Fibroblast of villous mesenchyme (primary cell): Measurements from ENCODE around the gene CES3. TPM values are rescaled to one million over a fixed set of nuclear protein-coding genes. Genes with fewer than 3 reads are reported as not detected.

Experiments used
- DNase-seq: peaks from one replicate; pipeline ENCODE4 v3.0.0-alpha.2; 2010; ENCODE audit warnings: low read depth
- H3K4me3 ChIP-seq: 2 replicates; pipeline ENCODE4 v1.5.1; 2011; ENCODE audit warnings: low read depth, mild to moderate bottlenecking, low read length
- total RNA-seq: library from RNA; depleted of rRNA; stranded (reverse); fragments of >200 nt; gene quantifications from 2 replicates; pipeline ENCODE4 v1.2.3, GENCODE V29; 2012
- TF ChIP-seq, protein P1 (sequence below): IDR thresholded peaks from 2 replicates; pipeline ENCODE4 v1.5.1; 2012; ENCODE audit warnings: low read depth, mild to moderate bottlenecking, low read length; ENCODE audit not compliant: insufficient read depth

The CES3 gene, protein sequence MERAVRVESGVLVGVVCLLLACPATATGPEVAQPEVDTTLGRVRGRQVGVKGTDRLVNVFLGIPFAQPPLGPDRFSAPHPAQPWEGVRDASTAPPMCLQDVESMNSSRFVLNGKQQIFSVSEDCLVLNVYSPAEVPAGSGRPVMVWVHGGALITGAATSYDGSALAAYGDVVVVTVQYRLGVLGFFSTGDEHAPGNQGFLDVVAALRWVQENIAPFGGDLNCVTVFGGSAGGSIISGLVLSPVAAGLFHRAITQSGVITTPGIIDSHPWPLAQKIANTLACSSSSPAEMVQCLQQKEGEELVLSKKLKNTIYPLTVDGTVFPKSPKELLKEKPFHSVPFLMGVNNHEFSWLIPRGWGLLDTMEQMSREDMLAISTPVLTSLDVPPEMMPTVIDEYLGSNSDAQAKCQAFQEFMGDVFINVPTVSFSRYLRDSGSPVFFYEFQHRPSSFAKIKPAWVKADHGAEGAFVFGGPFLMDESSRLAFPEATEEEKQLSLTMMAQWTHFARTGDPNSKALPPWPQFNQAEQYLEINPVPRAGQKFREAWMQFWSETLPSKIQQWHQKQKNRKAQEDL
- total RNA-seq: 0.32 TPM in 1 of 2 replicates, not detected in the other

DNA sequence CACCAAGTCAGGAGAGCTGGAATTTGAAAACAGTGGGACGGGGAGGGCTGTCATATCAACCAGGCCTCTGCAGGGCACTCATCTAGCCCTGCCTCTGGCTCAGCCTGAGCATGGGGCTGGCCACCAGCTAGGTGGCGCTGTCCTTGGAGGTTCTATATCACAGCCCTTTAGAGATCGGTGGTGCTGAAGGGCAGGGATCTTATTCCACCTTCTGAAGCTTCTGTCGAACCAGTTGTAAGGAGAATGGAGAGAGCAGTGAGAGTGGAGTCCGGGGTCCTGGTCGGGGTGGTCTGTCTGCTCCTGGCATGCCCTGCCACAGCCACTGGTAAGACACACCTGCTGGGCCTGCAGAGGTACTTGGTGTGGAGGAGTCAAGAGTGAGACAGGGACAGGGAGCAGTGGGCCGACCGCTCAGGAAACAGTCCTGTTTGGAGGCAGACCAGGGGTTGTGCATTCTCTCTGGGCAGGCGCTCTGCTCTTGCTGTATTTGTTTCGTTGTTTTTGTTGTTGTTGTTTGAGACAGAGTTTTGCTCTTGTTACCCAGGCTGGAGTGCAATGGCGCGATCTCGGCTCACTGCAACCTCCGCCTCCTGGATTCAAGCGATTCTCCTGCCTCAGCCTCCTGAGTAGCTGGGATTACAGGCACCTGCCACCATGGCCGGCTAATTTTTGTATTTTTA lies at the start of gene CES3:
CES3 (plus strand) TSS at position 202 of the 680 bp plus-strand sequence; CDS start at position 244, 42 bp downstream.
- TF ChIP-seq, protein P1, sequence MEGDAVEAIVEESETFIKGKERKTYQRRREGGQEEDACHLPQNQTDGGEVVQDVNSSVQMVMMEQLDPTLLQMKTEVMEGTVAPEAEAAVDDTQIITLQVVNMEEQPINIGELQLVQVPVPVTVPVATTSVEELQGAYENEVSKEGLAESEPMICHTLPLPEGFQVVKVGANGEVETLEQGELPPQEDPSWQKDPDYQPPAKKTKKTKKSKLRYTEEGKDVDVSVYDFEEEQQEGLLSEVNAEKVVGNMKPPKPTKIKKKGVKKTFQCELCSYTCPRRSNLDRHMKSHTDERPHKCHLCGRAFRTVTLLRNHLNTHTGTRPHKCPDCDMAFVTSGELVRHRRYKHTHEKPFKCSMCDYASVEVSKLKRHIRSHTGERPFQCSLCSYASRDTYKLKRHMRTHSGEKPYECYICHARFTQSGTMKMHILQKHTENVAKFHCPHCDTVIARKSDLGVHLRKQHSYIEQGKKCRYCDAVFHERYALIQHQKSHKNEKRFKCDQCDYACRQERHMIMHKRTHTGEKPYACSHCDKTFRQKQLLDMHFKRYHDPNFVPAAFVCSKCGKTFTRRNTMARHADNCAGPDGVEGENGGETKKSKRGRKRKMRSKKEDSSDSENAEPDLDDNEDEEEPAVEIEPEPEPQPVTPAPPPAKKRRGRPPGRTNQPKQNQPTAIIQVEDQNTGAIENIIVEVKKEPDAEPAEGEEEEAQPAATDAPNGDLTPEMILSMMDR: peak; percentile 83
- no peak within 1 kb of the TSS for H3K4me3 ChIP-seq
- peak; percentile 55 for DNase-seq

DNA sequence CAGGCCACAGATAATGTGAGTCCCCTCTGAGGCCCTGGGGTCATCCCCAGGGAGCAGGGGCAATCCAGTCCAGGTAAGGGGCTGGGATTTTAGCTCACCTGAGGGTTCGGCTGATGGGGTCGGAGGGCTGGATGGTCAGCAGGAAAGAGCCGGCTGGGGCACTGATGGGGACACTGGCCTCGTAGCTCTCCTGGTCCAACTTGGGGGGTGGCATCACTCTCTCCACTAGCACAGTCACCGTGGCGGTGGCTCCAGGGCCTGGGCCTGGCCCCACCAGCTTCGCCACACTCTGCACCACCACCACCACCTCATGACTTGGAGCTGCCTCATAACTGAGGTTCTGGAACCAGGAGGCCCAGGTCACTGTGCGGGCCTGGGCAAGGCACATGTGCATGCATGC lies 49.3 kb upstream of the CES3 start:
- no peak for DNase-seq
- TF ChIP-seq, protein P1: no peak

DNA sequence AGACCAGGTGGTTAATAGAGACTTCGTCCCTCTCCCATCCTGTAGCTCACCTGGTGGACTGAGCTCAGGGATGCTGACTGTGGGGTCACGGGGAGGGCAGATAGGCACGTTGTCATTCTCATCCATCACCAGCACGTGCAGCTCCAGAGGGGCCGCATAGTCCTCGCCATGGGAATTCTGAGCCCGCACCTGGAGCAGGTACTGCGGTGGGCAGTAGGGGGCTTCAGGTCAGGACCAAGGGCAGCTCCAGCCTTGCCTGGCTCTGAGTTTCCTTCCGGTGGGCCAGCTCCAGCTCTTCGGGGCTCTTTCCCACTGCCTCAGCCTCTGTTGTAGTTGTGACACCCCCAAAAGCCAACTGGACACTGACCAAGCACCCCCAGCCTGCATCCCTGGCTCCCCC lies 48.0 kb upstream of the CES3 start:
- DNase-seq: no peak
- no peak overlapping the region for H3K4me3 ChIP-seq
- TF ChIP-seq, protein P1: no peak

More for the DNA sequence above, 49.3 kb upstream of the CES3 start:
- H3K4me3 ChIP-seq: no peak overlapping the region

DNA sequence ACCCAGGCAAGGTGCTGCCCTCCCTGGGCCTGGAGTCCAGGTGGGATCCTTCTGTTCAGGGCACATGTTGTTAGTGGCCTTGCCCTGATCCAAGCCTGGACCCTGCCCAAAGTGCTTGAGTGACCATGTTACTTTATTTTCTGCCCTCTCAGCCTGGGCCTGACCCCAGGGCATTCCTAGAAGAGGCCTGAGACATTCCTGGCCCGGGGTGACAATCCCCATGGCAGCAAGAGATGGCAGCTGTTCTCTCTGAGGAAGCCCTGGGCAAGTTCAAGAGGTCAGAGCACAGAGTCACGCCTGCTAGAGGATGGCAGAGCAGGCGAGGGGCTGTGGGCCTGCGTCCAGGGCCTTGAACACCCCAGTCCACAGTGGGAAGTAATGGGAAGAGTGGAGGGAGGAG lies 47.4 kb upstream of the CES3 start:
- DNase-seq: no peak
- TF ChIP-seq, protein P1: no peak
- H3K4me3 ChIP-seq: no peak overlapping the region

DNA sequence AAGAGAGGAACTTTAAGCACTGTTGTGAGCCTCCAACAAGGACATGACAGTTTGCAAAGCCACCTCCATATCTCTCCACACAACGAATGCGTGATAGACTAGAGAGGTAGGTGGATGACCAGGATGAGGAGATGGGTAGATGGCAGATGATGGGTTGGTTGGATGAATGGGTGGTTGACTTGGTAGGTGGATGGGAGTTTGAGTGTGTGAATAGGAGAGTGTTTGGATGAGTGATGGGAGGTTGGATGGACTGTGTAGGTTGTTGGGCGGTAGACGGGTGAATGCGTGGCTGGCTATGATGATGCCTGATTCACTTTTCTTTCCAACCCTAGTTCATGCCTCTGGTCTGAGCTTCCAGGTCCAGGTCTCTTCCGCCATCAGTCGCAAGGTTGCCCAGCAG lies 46.5 kb upstream of the CES3 start:
- no peak for DNase-seq
- TF ChIP-seq, protein P1: no peak
- H3K4me3 ChIP-seq: no peak overlapping the region

DNA sequence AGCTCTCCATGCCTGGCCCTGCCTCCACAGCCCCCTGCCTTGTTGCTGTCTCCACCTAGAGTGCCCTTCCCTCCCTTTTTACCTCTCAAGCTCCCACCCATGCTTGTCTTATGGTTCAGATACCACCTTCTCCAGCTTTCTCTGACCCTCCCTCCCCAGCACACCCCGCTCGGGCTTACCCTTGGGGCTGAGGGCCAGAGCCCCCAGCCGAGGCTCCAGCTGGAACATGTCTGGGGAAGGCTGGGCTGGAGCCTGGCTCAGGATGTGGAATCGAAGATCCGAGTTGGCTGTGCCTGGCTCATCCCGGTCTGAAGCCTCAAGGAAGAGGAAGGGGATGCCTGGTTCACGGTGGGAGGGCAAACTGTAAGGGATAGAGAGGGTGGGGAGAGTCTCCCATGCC lies 46.0 kb upstream of the CES3 start:
- TF ChIP-seq, protein P1: no peak
- no peak for DNase-seq
- H3K4me3 ChIP-seq: no peak overlapping the region
